Endothelial cell of umbilical vein (primary cell): ENCODE results near the gene SIRT4. TPM values are rescaled to one million over a fixed set of nuclear protein-coding genes. Genes with fewer than 3 reads are reported as not detected.

Source experiments
- BruUV-seq: library from RNA; stranded (reverse); fragments of 400-500 nt; replicated peaks from 2 replicates; lab custom pipeline; 2021; lab: Mats Ljungman, UMichigan
- CTCF ChIA-PET: fragments of 300-600, 350-600 bp; sonication (Branson Sonifier 250); formaldehyde crosslinking; loops from one replicate; lab custom pipeline; 2021; ENCODE audit warnings: antibody characterized with exemption, inconsistent platforms; lab: Charles Lee
- POLR2A ChIA-PET: fragments of 300-600, 350-600 bp; sonication (Branson Sonifier 250); formaldehyde crosslinking; loops from one replicate; lab custom pipeline; 2021; ENCODE audit warnings: antibody characterized with exemption, inconsistent platforms; lab: Charles Lee
- DNase-seq: peaks from one replicate; pipeline ENCODE4 v3.0.0-alpha.2; 2011; ENCODE audit warnings: low read depth, low spot score
- FAIRE-seq: peaks from 2 replicates; lab custom pipeline; 2011; peaks lifted over from hg19 to GRCh38; lab: Jason Lieb, UNC
- H2AFZ ChIP-seq: 2 replicates; pipeline ENCODE4 v1.6.0; 2012; ENCODE audit warnings: low read depth, low read length, control low read depth, inconsistent platforms
- H3K27ac ChIP-seq: 2 replicates; pipeline ENCODE4 v1.5.1; 2011; ENCODE audit warnings: low read depth, mild to moderate bottlenecking, control low read depth, low read length, moderate library complexity; ENCODE audit not compliant: insufficient read depth
- H3K27me3 ChIP-seq, 2 experiments: 2 replicates each; pipeline versions ENCODE4 v1.6.0 to v1.6.1; 2011; ENCODE audit warnings: low read length in 2 of 2, mixed read lengths in 1 of 2; ENCODE audit not compliant: control insufficient read depth in 2 of 2, insufficient read depth in 2 of 2
- H3K36me3 ChIP-seq, 2 experiments: 2 replicates in 1 of 2; 3 replicates in 1 of 2; pipeline ENCODE4 v1.5.1; 2011; ENCODE audit warnings: low read length in 2 of 2, mild to moderate bottlenecking in 1 of 2, moderate library complexity in 1 of 2; ENCODE audit not compliant: control insufficient read depth in 2 of 2, insufficient read depth in 2 of 2; ENCODE audit errors: extremely low read depth in 1 of 2
- H3K4me1 ChIP-seq: 3 replicates; pipeline ENCODE4 v1.5.1; 2011; ENCODE audit warnings: mild to moderate bottlenecking, low read length; ENCODE audit not compliant: control insufficient read depth, insufficient read depth; ENCODE audit errors: extremely low read depth
- H3K4me2 ChIP-seq: 2 replicates; pipeline ENCODE4 v1.6.1; 2011; ENCODE audit warnings: low read length, control low read depth, mixed read lengths; ENCODE audit not compliant: insufficient read depth
- H3K4me3 ChIP-seq, 3 experiments: fragments of 200-600 bp in 1 of 3; sonication (generic), shearing (Covaris generic) in 1 of 3; replicated peaks in 1 of 3; 2 replicates each; pipeline ENCODE4 v1.5.1; 2011 to 2016; ENCODE audit warnings: control low read depth in 3 of 3, low read length in 3 of 3, mild to moderate bottlenecking in 2 of 3, inconsistent platforms in 1 of 3, low read depth in 1 of 3, moderate library complexity in 1 of 3; ENCODE audit not compliant: insufficient read depth in 1 of 3
- H3K79me2 ChIP-seq: 2 replicates; pipeline ENCODE4 v1.6.0; 2012; ENCODE audit warnings: low read length, inconsistent platforms; ENCODE audit not compliant: control insufficient read depth, insufficient read depth
- H3K9ac ChIP-seq: replicated peaks from 2 replicates; pipeline ENCODE3; 2011; ENCODE audit warnings: low read length, control low read depth; ENCODE audit not compliant: insufficient read depth; ENCODE audit errors: extremely low read depth
- H3K9me1 ChIP-seq: replicated peaks from 3 replicates; pipeline ENCODE4 v1.6.0; 2011; ENCODE audit warnings: mild to moderate bottlenecking, low read length; ENCODE audit not compliant: control insufficient read depth, insufficient read depth; ENCODE audit errors: extremely low read depth
- H3K9me3 ChIP-seq: replicated peaks from 2 replicates; pipeline ENCODE4 v1.5.1; 2012; ENCODE audit warnings: low read length, inconsistent platforms; ENCODE audit not compliant: control insufficient read depth, insufficient read depth
- H4K20me1 ChIP-seq: replicated peaks from 2 replicates; pipeline ENCODE3; 2011; ENCODE audit warnings: mild to moderate bottlenecking, low read length; ENCODE audit not compliant: control insufficient read depth, insufficient read depth; ENCODE audit errors: extremely low read depth
- EZH2 ChIP-seq: IDR thresholded peaks from 2 replicates; pipeline ENCODE4 v1.6.1; 2012; ENCODE audit warnings: borderline replicate concordance, low read depth, mild to moderate bottlenecking, moderate library complexity, low read length, inconsistent platforms; ENCODE audit not compliant: severe bottlenecking
- FOS ChIP-seq: IDR thresholded peaks from 2 replicates; pipeline ENCODE4 v1.6.1; 2011; ENCODE audit warnings: mild to moderate bottlenecking, low read length, moderate library complexity, borderline replicate concordance; ENCODE audit not compliant: insufficient read depth
- GATA2 ChIP-seq: IDR thresholded peaks from 2 replicates; pipeline ENCODE4 v1.7.0; 2011; ENCODE audit warnings: low read depth, mild to moderate bottlenecking, moderate library complexity, mixed read lengths, low read length; ENCODE audit not compliant: insufficient read length, insufficient read depth
- JUN ChIP-seq: IDR thresholded peaks from 2 replicates; pipeline ENCODE4 v1.6.1; 2011; ENCODE audit warnings: borderline replicate concordance, low read depth; ENCODE audit not compliant: insufficient read length, insufficient read depth
- MYC ChIP-seq: IDR thresholded peaks from one replicate; pipeline ENCODE4 v1.6.1; 2011; ENCODE audit warnings: mild to moderate bottlenecking, low read depth, low read length
- POLR2A ChIP-seq: IDR thresholded peaks from 2 replicates; pipeline ENCODE4 v1.6.1; 2012; ENCODE audit warnings: low read depth, mild to moderate bottlenecking, control low read depth, low read length
- POLR2AphosphoS5 ChIP-seq: IDR thresholded peaks from 2 replicates; pipeline ENCODE4 v1.6.1; 2012; ENCODE audit warnings: low read depth, mild to moderate bottlenecking, control low read depth, low read length, moderate library complexity; ENCODE audit not compliant: insufficient read depth
- dilution Hi-C: fragments of 300-500 bp; cut with MboI; formaldehyde crosslinking; loops from one replicate; pipeline ENCODE4 v1.15.0; 2019; ENCODE audit warnings: low sequenced_read_pairs; ENCODE audit not compliant: extremely low pct_ligation_motif_present
- intact Hi-C: fragments of 100-400 bp; cut with micrococcal nuclease; formaldehyde crosslinking; loops from one replicate; pipeline ENCODE4 v1.10.0; 2022
- polyA plus RNA-seq, 4 experiments: library from polyadenylated mRNA; depleted of rRNA in 3 of 4; stranded (reverse) in 3 of 4; unstranded in 1 of 4; fragments of >200 nt; gene quantifications; 2 replicates each; pipeline versions ENCODE4 v1.2.1 to v1.2.3, GENCODE V29; 2011 to 2012; ENCODE audit warnings: missing spikeins in 1 of 4
- total RNA-seq: library from RNA; stranded (reverse); gene quantifications from 2 replicates; pipeline ENCODE4 v1.2.3, GENCODE V29; 2021
- TF ChIP-seq, protein P1 (sequence below), 2 donors: IDR thresholded peaks; 1 replicate in 1 of 2; 2 replicates in 1 of 2; pipeline ENCODE4 v1.5.1; 2011; ENCODE audit warnings: low read length in 2 of 2, mild to moderate bottlenecking in 2 of 2, moderate library complexity in 2 of 2, control low read depth in 1 of 2, inconsistent platforms in 1 of 2, low read depth in 1 of 2; ENCODE audit not compliant: insufficient read depth in 1 of 2; ENCODE audit errors: extremely low read depth in 1 of 2
- TF ChIP-seq, protein P2 (sequence below): IDR thresholded peaks from 2 replicates; pipeline ENCODE4 v1.6.1; 2011; ENCODE audit not compliant: insufficient read depth, insufficient read length

SIRT4 gene
- total and polyA plus RNA-seq, 2 donors (not counting 3 experiments of a cell fraction or from before 2014, with no cell fraction given): 0.79 to 1.2 TPM

DNA sequence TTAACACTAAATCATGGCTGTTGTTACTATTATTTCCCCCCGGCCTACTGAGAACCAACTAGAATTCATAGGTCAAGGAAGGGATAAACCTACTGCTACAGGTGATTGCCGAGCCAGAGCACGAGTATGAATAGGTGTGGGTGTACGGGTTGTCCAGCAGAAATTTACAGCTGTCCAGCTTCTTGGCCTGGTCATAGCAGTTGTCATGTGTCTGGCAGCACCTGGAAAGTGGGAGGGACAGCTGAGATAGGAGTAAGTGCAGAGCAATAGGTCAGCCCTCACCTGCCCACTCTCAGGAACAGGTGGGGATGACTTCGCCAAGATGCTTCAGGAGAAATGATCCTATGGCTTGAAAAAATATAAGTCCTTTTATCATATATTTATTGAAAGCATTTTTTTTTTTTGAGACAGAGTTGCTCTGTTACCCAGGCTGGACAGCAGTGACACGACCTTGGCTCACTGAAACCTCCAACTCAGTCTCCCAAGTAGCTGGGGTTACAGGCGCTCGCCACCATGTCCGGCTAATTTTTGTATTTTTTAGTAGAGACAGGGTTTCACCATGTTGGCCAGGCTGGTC, 22.8 kb downstream of the SIRT4 start:
- H3K4me1 ChIP-seq: no peaks in the 10 kb centered on the region
- no peaks in the 10 kb centered on the region for H3K79me2 ChIP-seq
- CTCF ChIA-PET: interaction anchor here (0.5 to 1.5 kb wide), 4 partner anchors 10 to 598 kb away, joined by 3 to 6 read pairs (median 4); partner anchors contain the start of gene SIRT4
- H3K9ac ChIP-seq: no peak overlapping the region
- POLR2A ChIA-PET: no interaction called here
- dilution Hi-C loops: no loop called here
- no peaks in the 10 kb centered on the region for H3K9me1 ChIP-seq
- intact Hi-C loops: loop anchor here (1.0 kb wide), 2 partner anchors 23 to 105 kb away; partner anchors contain the start of gene SIRT4
- no peak for DNase-seq
- no peak overlapping the region for H2AFZ ChIP-seq
- H3K27ac ChIP-seq: no peak overlapping the region
- H3K4me3 ChIP-seq: no peak overlapping the region
- no peaks in the 10 kb centered on the region for H3K9me3 ChIP-seq
- H4K20me1 ChIP-seq: no peaks in the 10 kb centered on the region
- no peak overlapping the region for H3K4me2 ChIP-seq
- no peak for FAIRE-seq
- TF ChIP-seq MYC (no peak), POLR2AphosphoS5 (no peak), FOS (no peak), GATA2 (no peak), EZH2 (no peak), POLR2A (no peak), JUN (no peak)
- TF ChIP-seq, protein P1, sequence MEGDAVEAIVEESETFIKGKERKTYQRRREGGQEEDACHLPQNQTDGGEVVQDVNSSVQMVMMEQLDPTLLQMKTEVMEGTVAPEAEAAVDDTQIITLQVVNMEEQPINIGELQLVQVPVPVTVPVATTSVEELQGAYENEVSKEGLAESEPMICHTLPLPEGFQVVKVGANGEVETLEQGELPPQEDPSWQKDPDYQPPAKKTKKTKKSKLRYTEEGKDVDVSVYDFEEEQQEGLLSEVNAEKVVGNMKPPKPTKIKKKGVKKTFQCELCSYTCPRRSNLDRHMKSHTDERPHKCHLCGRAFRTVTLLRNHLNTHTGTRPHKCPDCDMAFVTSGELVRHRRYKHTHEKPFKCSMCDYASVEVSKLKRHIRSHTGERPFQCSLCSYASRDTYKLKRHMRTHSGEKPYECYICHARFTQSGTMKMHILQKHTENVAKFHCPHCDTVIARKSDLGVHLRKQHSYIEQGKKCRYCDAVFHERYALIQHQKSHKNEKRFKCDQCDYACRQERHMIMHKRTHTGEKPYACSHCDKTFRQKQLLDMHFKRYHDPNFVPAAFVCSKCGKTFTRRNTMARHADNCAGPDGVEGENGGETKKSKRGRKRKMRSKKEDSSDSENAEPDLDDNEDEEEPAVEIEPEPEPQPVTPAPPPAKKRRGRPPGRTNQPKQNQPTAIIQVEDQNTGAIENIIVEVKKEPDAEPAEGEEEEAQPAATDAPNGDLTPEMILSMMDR (IDR thresholded peaks at IDR 0.05; ENCODE audit: extremely low read depth in 1 of 2, insufficient read depth in 1 of 2, low read depth in 1 of 2, low read length in 2 of 2): no peak
- TF ChIP-seq, protein P2, sequence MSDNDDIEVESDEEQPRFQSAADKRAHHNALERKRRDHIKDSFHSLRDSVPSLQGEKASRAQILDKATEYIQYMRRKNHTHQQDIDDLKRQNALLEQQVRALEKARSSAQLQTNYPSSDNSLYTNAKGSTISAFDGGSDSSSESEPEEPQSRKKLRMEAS: no peak
- H3K36me3 ChIP-seq: no peaks in the 10 kb centered on the region
- peaks cover 0 to 6% of the 10 kb centered on the region in 2 experiments for H3K27me3 ChIP-seq
- no TSS peak for BruUV-seq
